ENCODE measurements around the gene PIGC.
"Not testable (repeated sequence)": the region's sequence is repeated elsewhere in the genome, so short reads cannot be mapped to it uniquely, and the experiment has no call there.

The PIGC gene

GRCh38 chr1:172465617-172466016, 21.7 kb upstream of the PIGC start:
- DNase-seq = no peak

- no peak for DNase-seq
Observed at GRCh38 chr1:172460887-172461315, 17.0 kb upstream of the PIGC start.

- DNase-seq = no peak
Observed at GRCh38 chr1:172460177-172460576, 16.3 kb upstream of the PIGC start.

GRCh38 chr1:172457479-172458130, 13.7 kb upstream of the PIGC start:
- no peak for DNase-seq

GRCh38 chr1:172456344-172456769, 12.5 kb upstream of the PIGC start:
- no peak for DNase-seq

- no peak for DNase-seq
Observed at GRCh38 chr1:172455451-172455850, 11.6 kb upstream of the PIGC start.

- no peak for DNase-seq
Observed at GRCh38 chr1:172453607-172454006, 9.7 kb upstream of the PIGC start.

- no peak for DNase-seq
Observed at GRCh38 chr1:172453153-172453545, 9.3 kb upstream of the PIGC start.

- no peak for DNase-seq
Observed at GRCh38 chr1:172452536-172453152, 8.8 kb upstream of the PIGC start.

- no peak for DNase-seq
Observed at GRCh38 chr1:172451002-172451443, 7.2 kb upstream of the PIGC start.

GRCh38 chr1:172450524-172450885, 6.6 kb upstream of the PIGC start:
- no peak for DNase-seq

- peak; percentile 89 for DNase-seq
Observed at GRCh38 chr1:172449585-172450523, 6.0 kb upstream of the PIGC start.

GRCh38 chr1:172448995-172449584, 5.2 kb upstream of the PIGC start:
- no peak for DNase-seq

GRCh38 chr1:172447641-172448040, 3.8 kb upstream of the PIGC start:
- DNase-seq = no peak

GRCh38 chr1:172446547-172446946, 2.7 kb upstream of the PIGC start:
- DNase-seq = no peak

GRCh38 chr1:172442843-172443565, 865 bp downstream of the PIGC start:
- DNase-seq = no peak

GRCh38 chr1:172442404-172442803, 1.5 kb downstream of the PIGC start:
- DNase-seq = no peak

GRCh38 chr1:172437183-172437582, 6.7 kb downstream of the PIGC start:
- not testable (repeated sequence) for DNase-seq

- DNase-seq = no peak
Observed at GRCh38 chr1:172431721-172432192, 12.1 kb downstream of the PIGC start.

GRCh38 chr1:172431204-172431603, 12.7 kb downstream of the PIGC start:
- DNase-seq = no peak

GRCh38 chr1:172430128-172430454, 13.8 kb downstream of the PIGC start:
- DNase-seq = no peak

- DNase-seq = no peak
Observed at GRCh38 chr1:172429331-172430127, 14.3 kb downstream of the PIGC start.
